HG02885 (cell line): Measurements from ENCODE around the gene RPS21.
"Not testable (repeated sequence)": the region's sequence is repeated elsewhere in the genome, so short reads cannot be mapped to it uniquely, and the experiment has no call there.

Experiments used
- ATAC-seq: cut with Tn5 transposase; IDR thresholded peaks from one replicate; pipeline ENCODE4 v1.9.1; 2021; ENCODE audit warnings: mild to moderate bottlenecking; ENCODE audit not compliant: unreplicated experiment, poor library complexity

The RPS21 gene

GRCh38 chr20:62363920-62364851 is 22.7 kb upstream of the RPS21 start:
- ATAC-seq = no peak

DNA sequence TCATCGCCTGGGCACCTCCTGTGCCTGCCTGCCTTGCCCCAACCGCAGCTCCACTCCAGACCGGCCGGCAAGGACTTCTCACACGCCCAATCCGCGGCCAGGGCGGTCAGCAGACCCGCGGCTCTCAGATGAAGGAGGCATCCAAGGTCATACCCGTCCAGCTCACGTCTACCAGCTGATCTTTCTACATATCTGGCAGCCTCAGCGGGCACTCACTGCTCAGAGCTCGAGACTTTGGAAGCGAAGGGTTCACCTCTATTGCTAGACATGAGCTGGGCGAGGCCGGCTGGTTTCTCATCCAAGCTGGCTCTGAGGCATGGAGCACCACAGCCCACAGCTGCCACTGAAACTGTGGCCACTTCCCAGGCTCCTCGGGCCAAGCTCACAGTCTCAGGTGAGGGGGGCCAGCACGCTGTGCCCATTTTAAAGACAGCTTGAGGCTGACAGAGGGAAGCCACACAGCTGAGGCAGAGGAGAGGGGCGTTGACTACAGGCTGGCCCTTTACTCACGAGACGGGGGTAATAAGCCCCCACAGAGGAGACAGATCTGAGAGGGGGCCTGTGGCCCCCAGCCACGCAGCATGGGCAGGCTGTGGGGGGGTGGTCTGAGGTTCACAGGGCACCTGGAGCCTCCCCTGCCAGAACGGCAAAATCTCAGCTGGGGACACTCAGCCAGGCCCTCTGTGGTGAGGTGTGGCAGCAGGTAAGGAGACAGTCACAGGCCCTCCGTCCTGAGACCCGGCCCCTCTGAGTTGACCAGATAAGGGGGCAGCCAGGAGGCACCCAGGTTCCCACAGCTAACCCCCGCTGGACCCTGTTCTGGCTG is 21.8 kb upstream of the RPS21 start:
- no peak for ATAC-seq

DNA sequence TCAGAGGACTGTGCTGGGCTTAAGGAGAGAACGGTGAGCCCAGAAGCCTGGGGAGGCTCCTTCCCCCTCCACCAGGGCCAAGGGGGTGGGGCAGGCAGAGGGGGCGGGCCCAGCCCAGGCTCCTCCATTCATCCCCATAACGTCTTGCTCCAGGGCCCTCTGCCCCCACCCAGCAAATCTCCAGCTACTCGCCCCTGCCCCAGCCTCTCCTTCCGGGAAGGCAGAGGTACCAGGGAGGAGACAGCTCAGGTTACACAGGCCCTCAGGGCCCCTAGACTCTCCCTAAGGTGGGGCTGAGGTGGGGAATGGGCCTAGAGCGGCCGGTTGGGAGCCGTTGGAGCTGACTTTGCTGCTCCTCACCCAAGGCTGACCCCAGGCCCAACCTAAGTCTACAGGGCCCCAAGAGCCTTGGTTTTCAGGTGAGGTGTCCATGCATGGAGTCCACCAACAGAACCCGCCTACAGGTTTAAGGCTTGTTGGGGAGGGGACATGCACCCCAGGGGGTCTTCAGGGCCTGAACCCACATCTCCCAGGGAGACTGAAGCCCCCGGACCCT is 21.0 kb upstream of the RPS21 start:
- no peak for ATAC-seq

DNA sequence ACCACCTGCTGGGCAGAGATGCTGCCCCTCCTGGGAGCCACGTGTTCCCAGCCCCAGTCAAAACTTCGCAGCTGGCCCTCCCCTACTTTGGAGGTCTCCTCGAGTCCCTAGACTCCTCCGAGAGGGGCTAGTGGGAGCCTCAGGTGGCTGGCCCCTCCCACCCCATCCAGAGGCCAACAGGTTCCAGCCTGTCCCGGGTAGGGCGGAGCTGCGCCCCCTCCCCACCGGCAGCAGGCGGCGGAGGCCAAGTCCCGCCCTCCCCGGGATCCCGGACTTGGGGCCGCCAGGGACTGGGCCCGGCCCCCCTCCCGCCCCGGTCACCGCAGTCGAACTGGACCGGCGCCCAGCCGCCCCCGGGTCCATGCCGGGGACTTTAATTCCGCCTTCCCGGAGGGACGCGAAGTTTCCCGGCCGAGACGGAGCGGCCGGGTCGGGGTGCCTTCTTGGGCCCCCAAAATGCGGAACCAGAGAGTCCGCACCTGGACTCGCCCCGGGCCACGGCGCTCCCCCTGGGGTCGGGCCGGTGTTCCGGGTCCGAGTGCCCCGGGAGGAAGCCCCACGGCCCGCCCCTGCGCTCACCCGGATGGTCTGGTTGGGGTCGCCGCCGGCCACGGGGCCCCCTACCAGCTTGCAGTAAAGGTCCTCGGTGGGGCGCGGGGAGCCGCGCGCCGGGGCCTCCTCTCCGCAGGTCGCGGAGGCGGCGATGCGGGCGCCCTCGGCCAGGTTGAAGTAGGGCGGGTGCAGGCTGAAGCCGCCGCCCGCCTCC is 20.4 kb upstream of the RPS21 start:
- peak; percentile 16 for ATAC-seq

- ATAC-seq = peak; percentile 35
These were observed 19.7 kb upstream of the RPS21 start, which contains the start of gene LAMA5 for GRCh38 chr20:62367136-62367632. Gene LAMA5 (minus strand): TSS chr20:62367312. CDS start chr20:62367245, 67 bp downstream.

DNA sequence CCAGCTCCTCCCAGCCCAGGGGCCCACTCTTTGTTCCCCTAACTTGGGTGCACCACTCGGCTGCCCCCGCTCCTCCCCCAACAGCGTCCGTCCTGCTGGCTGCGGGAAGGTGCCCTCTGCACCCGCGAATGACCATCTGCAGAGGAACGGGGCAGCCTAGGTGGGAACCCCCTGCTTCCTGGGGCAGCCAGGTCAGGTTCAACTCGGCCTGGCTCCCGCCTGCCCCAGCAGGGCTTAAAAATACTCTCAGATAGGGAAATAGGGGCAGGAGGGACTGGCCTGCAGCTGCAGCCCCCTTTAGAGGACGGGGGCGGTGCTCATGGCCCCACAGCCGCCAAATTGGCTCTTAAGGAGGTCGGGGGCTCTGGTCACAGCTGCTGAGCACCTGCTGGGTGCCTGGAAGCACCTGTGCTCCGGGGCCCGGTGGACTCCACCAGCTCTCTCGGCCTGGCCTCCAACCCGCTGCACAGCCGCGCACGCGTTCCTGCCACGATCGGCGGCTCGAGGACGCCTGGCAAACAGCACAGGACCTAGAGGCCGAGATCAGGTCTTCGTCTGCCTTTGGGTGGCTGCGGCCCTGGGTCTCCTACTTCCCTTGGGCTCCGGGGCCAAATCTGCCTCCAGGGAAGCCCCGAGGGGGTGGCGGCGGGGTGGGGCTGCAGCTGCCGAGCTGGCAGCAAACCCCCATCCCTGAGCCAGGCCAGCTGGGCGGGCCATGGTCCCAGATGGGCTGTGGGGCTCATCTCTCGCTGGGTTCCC is 19.1 kb upstream of the RPS21 start:
- no peak for ATAC-seq

- ATAC-seq = no peak
These were observed 18.4 kb upstream of the RPS21 start for GRCh38 chr20:62368392-62368975.

- no peak for ATAC-seq
These were observed 17.7 kb upstream of the RPS21 start for GRCh38 chr20:62368976-62369814.

DNA sequence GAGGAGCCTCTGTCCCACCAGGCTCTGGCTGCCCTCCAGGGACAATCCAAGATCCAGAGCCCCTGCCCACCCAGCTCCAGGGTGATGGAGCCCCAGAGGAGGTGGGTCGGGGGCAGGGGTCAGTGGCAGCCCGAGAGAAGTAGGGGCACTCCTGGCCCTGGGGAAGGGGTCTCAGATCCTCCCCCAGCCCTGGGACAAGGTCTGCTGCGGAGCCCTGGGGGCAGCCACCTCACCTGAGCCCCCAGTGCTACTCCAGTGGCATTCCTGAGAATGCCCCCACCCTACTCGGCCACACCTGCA is 17.1 kb upstream of the RPS21 start:
- no peak for ATAC-seq

GRCh38 chr20:62370115-62370806 is 16.6 kb upstream of the RPS21 start:
- no peak for ATAC-seq

- no peak for ATAC-seq
These were observed 15.9 kb upstream of the RPS21 start for GRCh38 chr20:62370807-62371587.

DNA sequence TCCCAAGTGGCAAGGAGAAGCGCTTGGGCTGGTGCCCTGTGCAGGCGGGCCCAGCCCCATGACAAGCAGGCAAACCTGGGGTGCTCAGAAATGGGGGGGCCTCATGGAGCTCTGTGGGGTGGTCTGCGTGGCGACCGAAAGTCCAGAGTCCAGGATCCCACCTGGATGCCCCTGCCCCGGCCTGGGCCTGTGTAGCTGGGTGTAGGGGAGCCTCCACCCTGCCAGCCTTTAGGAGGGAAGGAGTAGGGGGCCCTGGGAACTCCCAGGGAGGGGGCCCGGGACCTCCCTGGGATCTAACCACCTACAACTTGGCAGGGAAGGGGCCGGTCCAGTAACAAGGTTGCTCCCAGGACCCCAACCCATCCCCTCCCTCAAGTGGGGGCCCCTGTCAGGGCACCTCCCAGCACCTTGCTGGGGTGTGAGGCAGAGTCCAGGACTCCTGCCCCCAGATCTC is 15.3 kb upstream of the RPS21 start:
- ATAC-seq = no peak

GRCh38 chr20:62372042-62372993 is 14.6 kb upstream of the RPS21 start:
- ATAC-seq = no peak

GRCh38 chr20:62373631-62374179 is 13.2 kb upstream of the RPS21 start:
- not testable (repeated sequence) for ATAC-seq
